Measurements from ENCODE around the gene TEPSIN. TPM values are rescaled to one million over a fixed set of nuclear protein-coding genes. Genes with fewer than 3 reads are reported as not detected.

The TEPSIN gene
- polyA plus RNA-seq, 1 donor from 2014 or later = 50.0 TPM

GRCh38 chr17:81202318-81202717, 36.5 kb downstream of the TEPSIN start:
- TF ChIP-seq, protein P1, sequence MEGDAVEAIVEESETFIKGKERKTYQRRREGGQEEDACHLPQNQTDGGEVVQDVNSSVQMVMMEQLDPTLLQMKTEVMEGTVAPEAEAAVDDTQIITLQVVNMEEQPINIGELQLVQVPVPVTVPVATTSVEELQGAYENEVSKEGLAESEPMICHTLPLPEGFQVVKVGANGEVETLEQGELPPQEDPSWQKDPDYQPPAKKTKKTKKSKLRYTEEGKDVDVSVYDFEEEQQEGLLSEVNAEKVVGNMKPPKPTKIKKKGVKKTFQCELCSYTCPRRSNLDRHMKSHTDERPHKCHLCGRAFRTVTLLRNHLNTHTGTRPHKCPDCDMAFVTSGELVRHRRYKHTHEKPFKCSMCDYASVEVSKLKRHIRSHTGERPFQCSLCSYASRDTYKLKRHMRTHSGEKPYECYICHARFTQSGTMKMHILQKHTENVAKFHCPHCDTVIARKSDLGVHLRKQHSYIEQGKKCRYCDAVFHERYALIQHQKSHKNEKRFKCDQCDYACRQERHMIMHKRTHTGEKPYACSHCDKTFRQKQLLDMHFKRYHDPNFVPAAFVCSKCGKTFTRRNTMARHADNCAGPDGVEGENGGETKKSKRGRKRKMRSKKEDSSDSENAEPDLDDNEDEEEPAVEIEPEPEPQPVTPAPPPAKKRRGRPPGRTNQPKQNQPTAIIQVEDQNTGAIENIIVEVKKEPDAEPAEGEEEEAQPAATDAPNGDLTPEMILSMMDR (IDR thresholded peaks at IDR 0.05; ENCODE audit: poor library complexity, severe bottlenecking) = no peak
- TF ChIP-seq POLR2AphosphoS5 (IDR thresholded peaks at IDR 0.05) (no peak), TAF1 (IDR thresholded peaks at IDR 0.05; ENCODE audit: low read depth) (no peak), RAD21 (conservative IDR thresholded peaks at IDR 0.05) (no peak), SMC3 (conservative IDR thresholded peaks at IDR 0.05; ENCODE audit: poor library complexity) (no peak)
- TF ChIP-seq, protein P2, sequence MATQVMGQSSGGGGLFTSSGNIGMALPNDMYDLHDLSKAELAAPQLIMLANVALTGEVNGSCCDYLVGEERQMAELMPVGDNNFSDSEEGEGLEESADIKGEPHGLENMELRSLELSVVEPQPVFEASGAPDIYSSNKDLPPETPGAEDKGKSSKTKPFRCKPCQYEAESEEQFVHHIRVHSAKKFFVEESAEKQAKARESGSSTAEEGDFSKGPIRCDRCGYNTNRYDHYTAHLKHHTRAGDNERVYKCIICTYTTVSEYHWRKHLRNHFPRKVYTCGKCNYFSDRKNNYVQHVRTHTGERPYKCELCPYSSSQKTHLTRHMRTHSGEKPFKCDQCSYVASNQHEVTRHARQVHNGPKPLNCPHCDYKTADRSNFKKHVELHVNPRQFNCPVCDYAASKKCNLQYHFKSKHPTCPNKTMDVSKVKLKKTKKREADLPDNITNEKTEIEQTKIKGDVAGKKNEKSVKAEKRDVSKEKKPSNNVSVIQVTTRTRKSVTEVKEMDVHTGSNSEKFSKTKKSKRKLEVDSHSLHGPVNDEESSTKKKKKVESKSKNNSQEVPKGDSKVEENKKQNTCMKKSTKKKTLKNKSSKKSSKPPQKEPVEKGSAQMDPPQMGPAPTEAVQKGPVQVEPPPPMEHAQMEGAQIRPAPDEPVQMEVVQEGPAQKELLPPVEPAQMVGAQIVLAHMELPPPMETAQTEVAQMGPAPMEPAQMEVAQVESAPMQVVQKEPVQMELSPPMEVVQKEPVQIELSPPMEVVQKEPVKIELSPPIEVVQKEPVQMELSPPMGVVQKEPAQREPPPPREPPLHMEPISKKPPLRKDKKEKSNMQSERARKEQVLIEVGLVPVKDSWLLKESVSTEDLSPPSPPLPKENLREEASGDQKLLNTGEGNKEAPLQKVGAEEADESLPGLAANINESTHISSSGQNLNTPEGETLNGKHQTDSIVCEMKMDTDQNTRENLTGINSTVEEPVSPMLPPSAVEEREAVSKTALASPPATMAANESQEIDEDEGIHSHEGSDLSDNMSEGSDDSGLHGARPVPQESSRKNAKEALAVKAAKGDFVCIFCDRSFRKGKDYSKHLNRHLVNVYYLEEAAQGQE (IDR thresholded peaks at IDR 0.05; ENCODE audit: borderline replicate concordance) = no peak

DNA sequence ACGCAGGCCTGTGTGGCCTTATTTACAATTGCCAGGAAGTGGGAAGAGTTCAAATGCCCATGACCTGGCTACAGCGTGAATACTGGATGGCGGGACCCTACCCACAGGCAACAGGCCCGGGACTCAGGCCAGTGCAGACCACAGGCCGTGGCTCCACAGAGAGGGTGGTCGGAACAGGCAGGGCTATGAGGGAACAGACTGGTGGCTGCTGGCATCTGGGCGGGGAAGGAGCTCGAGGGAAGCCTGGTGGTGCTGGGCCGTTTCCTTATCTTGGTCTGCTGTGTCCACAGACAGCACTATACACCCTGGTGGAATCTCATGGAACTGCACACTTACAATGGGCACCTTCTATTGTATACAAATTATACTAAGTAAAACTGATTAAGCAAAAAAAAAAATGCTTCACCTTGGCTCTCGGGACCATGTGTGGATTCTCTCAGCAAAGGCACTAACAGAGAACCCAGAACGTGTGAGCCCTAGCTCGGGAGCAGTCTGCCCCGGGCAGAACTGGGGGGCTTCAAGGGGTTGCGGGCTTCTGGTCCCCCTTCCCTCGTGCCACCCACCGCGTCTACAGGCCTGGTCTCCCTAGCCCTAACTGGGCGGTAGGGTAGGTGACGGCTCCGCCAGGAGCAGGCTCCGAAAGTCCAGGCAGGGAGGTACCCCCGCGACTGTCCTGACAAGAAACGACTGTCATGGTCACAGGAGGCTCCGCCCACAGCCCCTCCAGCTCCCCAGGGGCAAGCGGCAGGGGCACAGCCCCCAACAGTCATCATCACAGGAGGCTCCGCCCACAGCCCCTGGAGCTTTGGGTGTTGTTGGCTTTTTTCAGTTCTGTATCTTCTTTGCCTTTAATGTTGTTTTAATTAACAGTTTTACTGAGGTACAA, 37.9 kb downstream of the TEPSIN start:
- Histone ChIP-seq H3K4me2 (ENCODE audit: low read length) (no peak overlapping the region), H3K27me3 (ENCODE audit: insufficient read depth, low read depth, low read length) (no peaks in the 10 kb centered on the region), H2AFZ (ENCODE audit: low read depth, low read length) (no peak overlapping the region), H3K4me3 (ENCODE audit: low read length) (no peak overlapping the region), H3K9ac (ENCODE audit: low read length) (no peak overlapping the region), H3K36me3 (ENCODE audit: insufficient read depth, low read length) (no peaks in the 10 kb centered on the region), H3K79me2 (replicated peaks; ENCODE audit: insufficient read depth, low read length) (no peaks in the 10 kb centered on the region), H4K20me1 (ENCODE audit: insufficient read depth) (no peaks in the 10 kb centered on the region), H3K27ac (ENCODE audit: low read length) (no peak overlapping the region), H3K9me3 (ENCODE audit: low read length) (no peaks in the 10 kb centered on the region), H3K9me2 (ENCODE audit: insufficient read depth, low read length) (no peaks in the 10 kb centered on the region), H3F3A (ENCODE audit: insufficient read depth, low read length, poor library complexity, severe bottlenecking) (no peaks in the 10 kb centered on the region)
- no peak for TF ChIP-seq EZH2 (IDR thresholded peaks at IDR 0.05; ENCODE audit: borderline replicate concordance, insufficient read depth, low read length, poor library complexity, severe bottlenecking)
- TF ChIP-seq MXI1 (conservative IDR thresholded peaks at IDR 0.05; ENCODE audit: poor library complexity, severe bottlenecking) = no peak
- TF ChIP-seq SMC3 (conservative IDR thresholded peaks at IDR 0.05; ENCODE audit: poor library complexity) = peak; percentile 52
- TF ChIP-seq, protein P2 (IDR thresholded peaks at IDR 0.05; ENCODE audit: borderline replicate concordance) = no peak
- TF ChIP-seq TAF1 (IDR thresholded peaks at IDR 0.05; ENCODE audit: low read depth) = no peak
- TF ChIP-seq, protein P1 (IDR thresholded peaks at IDR 0.05; ENCODE audit: poor library complexity, severe bottlenecking) = peak; percentile 53
- TF ChIP-seq POLR2AphosphoS5 (IDR thresholded peaks at IDR 0.05) = no peak
- TF ChIP-seq RAD21 (conservative IDR thresholded peaks at IDR 0.05) = peak; percentile 32
- no peak for TF ChIP-seq EP300 (conservative IDR thresholded peaks at IDR 0.05; ENCODE audit: poor library complexity, severe bottlenecking)

More at GRCh38 chr17:81202318-81202717, 36.5 kb downstream of the TEPSIN start:
- H3K27ac ChIP-seq (ENCODE audit: low read length) = no peak overlapping the region
- H3K36me3 ChIP-seq (ENCODE audit: insufficient read depth, low read length) = no peaks in the 10 kb centered on the region
- no peaks in the 10 kb centered on the region for H3K9me2 ChIP-seq (ENCODE audit: insufficient read depth, low read length)
- no peaks in the 10 kb centered on the region for H3K9me3 ChIP-seq (ENCODE audit: low read length)
- no peak overlapping the region for H3K9ac ChIP-seq (ENCODE audit: low read length)
- H3K27me3 ChIP-seq (ENCODE audit: insufficient read depth, low read depth, low read length) = no peaks in the 10 kb centered on the region
- no peak overlapping the region for H3K4me2 ChIP-seq (ENCODE audit: low read length)
- H3K4me3 ChIP-seq (ENCODE audit: low read length) = no peak overlapping the region
- H3K79me2 ChIP-seq (replicated peaks; ENCODE audit: insufficient read depth, low read length) = no peaks in the 10 kb centered on the region
- no peaks in the 10 kb centered on the region for H3F3A ChIP-seq (ENCODE audit: insufficient read depth, low read length, poor library complexity, severe bottlenecking)
- no peak overlapping the region for H2AFZ ChIP-seq (ENCODE audit: low read depth, low read length)
- H4K20me1 ChIP-seq (ENCODE audit: insufficient read depth) = no peaks in the 10 kb centered on the region
